ENCODE data around the gene OGFOD1. TPM values are rescaled to one million over a fixed set of nuclear protein-coding genes. Genes with fewer than 3 reads are reported as not detected.

The OGFOD1 gene
- total and polyA plus RNA-seq, 2 donors (not counting 3 experiments of a cell fraction or from before 2014, with no cell fraction given): 26.6 to 54.8 TPM

- H3K27ac ChIP-seq (ENCODE audit: insufficient read depth, low read depth, low read length): peak within 1 kb of the TSS; percentile 68
- no peaks in the 10 kb centered on the region for H3K36me3 ChIP-seq (ENCODE audit: control insufficient read depth in 2 of 2, extremely low read depth in 1 of 2, insufficient read depth in 2 of 2, low read length in 2 of 2)
- peaks cover 45% of the 10 kb centered on the region for H3K79me2 ChIP-seq (ENCODE audit: control insufficient read depth, insufficient read depth, low read length)
- no peaks in the 10 kb centered on the region for H3K9me1 ChIP-seq (replicated peaks; ENCODE audit: control insufficient read depth, extremely low read depth, insufficient read depth, low read length)
- intact Hi-C loops (cut with micrococcal nuclease): loop anchor here (1.0 kb wide), 2 partner anchors 26 to 69 kb away; partner anchors contain the start of genes NUDT21 and OGFOD1
- H3K4me1 ChIP-seq (ENCODE audit: control insufficient read depth, extremely low read depth, insufficient read depth, low read length): peaks cover 13% of the 10 kb centered on the region
- no peaks in the 10 kb centered on the region for H3K27me3 ChIP-seq (ENCODE audit: control insufficient read depth in 2 of 2, insufficient read depth in 2 of 2, low read length in 2 of 2)
- dilution Hi-C loops (cut with MboI; ENCODE audit: extremely low pct_ligation_motif_present, low sequenced_read_pairs): no loop called here
- H3K9me3 ChIP-seq (replicated peaks; ENCODE audit: control insufficient read depth, insufficient read depth, low read length): no peaks in the 10 kb centered on the region
- peak within 1 kb of the TSS; percentile 75 for H3K9ac ChIP-seq (replicated peaks; ENCODE audit: extremely low read depth, insufficient read depth, low read length)
- peak within 1 kb of the TSS; percentile 83 for H2AFZ ChIP-seq (ENCODE audit: low read depth, low read length)
- no TSS peak for BruUV-seq (replicated peaks)
- ChIA-PET CTCF (no interaction called here), POLR2A (no interaction called here)
- peak; percentile 67 for DNase-seq (ENCODE audit: low read depth, low spot score)
- H3K4me3 ChIP-seq (replicated peaks in 1 of 3; ENCODE audit: insufficient read depth in 1 of 3, low read depth in 1 of 3, low read length in 3 of 3): peak within 1 kb of the TSS; percentile 54 to 87 (median 68)
- no peak for FAIRE-seq
- H3K4me2 ChIP-seq (ENCODE audit: insufficient read depth, low read length): peak within 1 kb of the TSS; percentile 97
- TF ChIP-seq POLR2A (IDR thresholded peaks at IDR 0.05; ENCODE audit: low read depth, low read length): peak; percentile 32
- TF ChIP-seq CTCF (IDR thresholded peaks at IDR 0.05; ENCODE audit: extremely low read depth in 1 of 2, insufficient read depth in 1 of 2, low read depth in 1 of 2, low read length in 2 of 2): peak; percentile 23 to 46
- TF ChIP-seq MAX (IDR thresholded peaks at IDR 0.05; ENCODE audit: insufficient read depth, insufficient read length): no peak
- TF ChIP-seq EZH2 (IDR thresholded peaks at IDR 0.05; ENCODE audit: borderline replicate concordance, low read depth, low read length, severe bottlenecking): no peak
- no peak for TF ChIP-seq GATA2 (IDR thresholded peaks at IDR 0.05; ENCODE audit: insufficient read depth, insufficient read length, low read depth, low read length)
- no peak for TF ChIP-seq MYC (IDR thresholded peaks at IDR 0.05; ENCODE audit: low read depth, low read length)
- TF ChIP-seq POLR2AphosphoS5 (IDR thresholded peaks at IDR 0.05; ENCODE audit: insufficient read depth, low read depth, low read length): no peak
- TF ChIP-seq FOS (IDR thresholded peaks at IDR 0.05; ENCODE audit: borderline replicate concordance, insufficient read depth, low read length): no peak
- H4K20me1 ChIP-seq (replicated peaks; ENCODE audit: control insufficient read depth, extremely low read depth, insufficient read depth, low read length): peaks cover 2% of the 10 kb centered on the region
These were observed 25.9 kb upstream of the OGFOD1 start, which contains the start of gene AMFR for GRCh38 chr16:56425439-56425832. Gene AMFR (minus strand): TSS chr16:56425545. CDS start chr16:56425327, 218 bp downstream.

All from endothelial cell of umbilical vein (primary cell).